Loucy (cell line): Measurements from ENCODE around the gene EZR.

Experiments used
- CTCF ChIP-seq: fragments of 200-600 bp; sonication (generic); conservative IDR thresholded peaks from 2 replicates; pipeline ENCODE4 v1.5.1; 2014; ENCODE audit warnings: mild to moderate bottlenecking, antibody characterized with exemption, low read length
- EZH2phosphoT487 ChIP-seq: fragments of 200-600 bp; IDR thresholded peaks from 2 replicates; pipeline ENCODE4 v1.6.1; 2018; ENCODE audit warnings: antibody characterized with exemption, mild to moderate bottlenecking, moderate library complexity, borderline replicate concordance

- TF ChIP-seq CTCF (no peak), EZH2phosphoT487 (no peak)
These were observed 12.9 kb upstream of the EZR start for GRCh38 chr6:158832026-158832425.
